ENCODE data around the gene TNFSF4. TPM values are rescaled to one million over a fixed set of nuclear protein-coding genes. Genes with fewer than 3 reads are reported as not detected.

The TNFSF4 gene
- polyA plus RNA-seq, 1 donor (not counting 4 experiments of a cell fraction or from before 2014, with no cell fraction given), result 1.2 TPM

DNA sequence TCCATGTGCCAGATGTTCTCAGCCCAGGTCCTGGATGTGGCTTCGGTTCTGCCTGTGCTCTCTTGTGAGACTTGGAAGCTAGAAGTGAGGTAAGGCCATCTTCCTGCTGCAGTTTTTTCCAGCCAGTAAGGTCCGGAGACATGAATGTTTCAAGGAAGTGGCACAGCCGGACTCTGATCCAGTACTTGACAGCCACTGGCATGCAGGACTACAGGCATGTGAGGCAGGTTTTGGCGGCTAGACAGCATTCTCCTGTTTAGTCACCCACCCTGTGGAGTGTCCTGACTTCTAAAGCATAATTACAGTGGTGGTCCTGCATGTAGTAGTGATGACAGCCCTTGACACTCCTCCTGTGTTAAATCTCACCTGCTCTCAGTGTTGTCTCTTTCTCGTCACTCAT lies 72.3 kb downstream of the TNFSF4 start:
- H3K4me1 ChIP-seq (ENCODE audit: control insufficient read depth, extremely low read depth, insufficient read depth, low read length), result peaks cover 9% of the 10 kb centered on the region
- H3K9ac ChIP-seq (ENCODE audit: control insufficient read depth, extremely low read depth, insufficient read depth, low read length), result no peak overlapping the region
- no peaks in the 10 kb centered on the region for H4K20me1 ChIP-seq (ENCODE audit: control insufficient read depth, extremely low read depth, insufficient read depth, low read length)
- dilution Hi-C loops (cut with MboI; ENCODE audit: extremely low pct_ligation_motif_present, low sequenced_read_pairs), result no loop called here
- no peak for FAIRE-seq
- TF ChIP-seq EZH2 (IDR thresholded peaks at IDR 0.05; ENCODE audit: low read length), result no peak
- TF ChIP-seq, protein P1, sequence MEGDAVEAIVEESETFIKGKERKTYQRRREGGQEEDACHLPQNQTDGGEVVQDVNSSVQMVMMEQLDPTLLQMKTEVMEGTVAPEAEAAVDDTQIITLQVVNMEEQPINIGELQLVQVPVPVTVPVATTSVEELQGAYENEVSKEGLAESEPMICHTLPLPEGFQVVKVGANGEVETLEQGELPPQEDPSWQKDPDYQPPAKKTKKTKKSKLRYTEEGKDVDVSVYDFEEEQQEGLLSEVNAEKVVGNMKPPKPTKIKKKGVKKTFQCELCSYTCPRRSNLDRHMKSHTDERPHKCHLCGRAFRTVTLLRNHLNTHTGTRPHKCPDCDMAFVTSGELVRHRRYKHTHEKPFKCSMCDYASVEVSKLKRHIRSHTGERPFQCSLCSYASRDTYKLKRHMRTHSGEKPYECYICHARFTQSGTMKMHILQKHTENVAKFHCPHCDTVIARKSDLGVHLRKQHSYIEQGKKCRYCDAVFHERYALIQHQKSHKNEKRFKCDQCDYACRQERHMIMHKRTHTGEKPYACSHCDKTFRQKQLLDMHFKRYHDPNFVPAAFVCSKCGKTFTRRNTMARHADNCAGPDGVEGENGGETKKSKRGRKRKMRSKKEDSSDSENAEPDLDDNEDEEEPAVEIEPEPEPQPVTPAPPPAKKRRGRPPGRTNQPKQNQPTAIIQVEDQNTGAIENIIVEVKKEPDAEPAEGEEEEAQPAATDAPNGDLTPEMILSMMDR (optimal IDR thresholded peaks at IDR 0.05 in 1 of 3, IDR thresholded peaks at IDR 0.05 in 1 of 3, conservative IDR thresholded peaks at IDR 0.05 in 1 of 3; ENCODE audit: extremely low read depth in 1 of 3, insufficient read depth in 2 of 3, low read length in 3 of 3), result no peak
- H3K27me3 ChIP-seq (ENCODE audit: control insufficient read depth, extremely low read depth, insufficient read depth, low read length), result no peaks in the 10 kb centered on the region
- no peak overlapping the region for H2AFZ ChIP-seq (ENCODE audit: control insufficient read depth, low read length)
- no peak overlapping the region for H3K4me3 ChIP-seq (ENCODE audit: control insufficient read depth in 2 of 3, extremely low read depth in 1 of 3, insufficient read depth in 2 of 3, low read depth in 1 of 3, low read length in 3 of 3)
- H3K27ac ChIP-seq (ENCODE audit: control insufficient read depth, insufficient read depth, low read length), result no peak overlapping the region
- no peaks in the 10 kb centered on the region for H3K9me1 ChIP-seq (ENCODE audit: control insufficient read depth, extremely low read depth, insufficient read depth, low read length)
- DNase-seq (ENCODE audit: low read depth, low spot score), result no peak
- no peaks in the 10 kb centered on the region for H3K36me3 ChIP-seq (ENCODE audit: control insufficient read depth in 2 of 2, extremely low read depth in 1 of 2, insufficient read depth in 2 of 2, low read length in 2 of 2)
- H3K4me2 ChIP-seq (ENCODE audit: control insufficient read depth, extremely low read depth, insufficient read depth, low read depth, low read length), result no peak overlapping the region
- H3K9me3 ChIP-seq (ENCODE audit: control insufficient read depth, low read depth, low read length), result no peaks in the 10 kb centered on the region
- no peaks in the 10 kb centered on the region for H3K79me2 ChIP-seq (ENCODE audit: control insufficient read depth, insufficient read depth, low read length)

DNA sequence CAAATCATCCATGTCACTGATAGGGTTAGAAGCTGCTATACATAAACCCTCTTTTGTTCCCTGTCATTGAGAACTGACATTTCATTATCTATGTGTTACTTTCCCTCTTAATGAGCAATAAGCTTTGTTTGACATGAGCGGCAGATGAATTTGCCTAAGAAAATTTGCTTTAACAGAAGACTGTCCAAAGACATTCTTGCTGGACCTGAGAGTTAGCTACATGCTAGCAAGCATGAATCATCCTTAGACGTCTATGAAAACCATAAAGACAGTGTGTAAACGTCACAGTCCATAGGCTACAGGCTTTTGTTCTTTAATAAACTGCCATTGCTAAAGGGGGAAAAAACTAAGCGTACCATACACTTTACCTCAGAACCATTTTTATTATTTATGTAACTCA lies 73.1 kb downstream of the TNFSF4 start:
- H3K9ac ChIP-seq (ENCODE audit: control insufficient read depth, extremely low read depth, insufficient read depth, low read length), result no peak overlapping the region
- no peaks in the 10 kb centered on the region for H3K9me1 ChIP-seq (ENCODE audit: control insufficient read depth, extremely low read depth, insufficient read depth, low read length)
- FAIRE-seq, result no peak
- H4K20me1 ChIP-seq (ENCODE audit: control insufficient read depth, extremely low read depth, insufficient read depth, low read length), result no peaks in the 10 kb centered on the region
- H3K4me1 ChIP-seq (ENCODE audit: control insufficient read depth, extremely low read depth, insufficient read depth, low read length), result peaks cover 9% of the 10 kb centered on the region
- DNase-seq (ENCODE audit: low read depth, low spot score), result no peak
- TF ChIP-seq, protein P1 (optimal IDR thresholded peaks at IDR 0.05 in 1 of 3, IDR thresholded peaks at IDR 0.05 in 1 of 3, conservative IDR thresholded peaks at IDR 0.05 in 1 of 3; ENCODE audit: extremely low read depth in 1 of 3, insufficient read depth in 2 of 3, low read length in 3 of 3), result no peak
- TF ChIP-seq EZH2 (IDR thresholded peaks at IDR 0.05; ENCODE audit: low read length), result no peak
- no peak overlapping the region for H3K4me3 ChIP-seq (ENCODE audit: control insufficient read depth in 2 of 3, extremely low read depth in 1 of 3, insufficient read depth in 2 of 3, low read depth in 1 of 3, low read length in 3 of 3)
- H3K4me2 ChIP-seq (ENCODE audit: control insufficient read depth, extremely low read depth, insufficient read depth, low read depth, low read length), result no peak overlapping the region
- dilution Hi-C loops (cut with MboI; ENCODE audit: extremely low pct_ligation_motif_present, low sequenced_read_pairs), result no loop called here
- H2AFZ ChIP-seq (ENCODE audit: control insufficient read depth, low read length), result no peak overlapping the region
- H3K9me3 ChIP-seq (ENCODE audit: control insufficient read depth, low read depth, low read length), result no peaks in the 10 kb centered on the region
- H3K27ac ChIP-seq (ENCODE audit: control insufficient read depth, insufficient read depth, low read length), result no peak overlapping the region
- H3K79me2 ChIP-seq (ENCODE audit: control insufficient read depth, insufficient read depth, low read length), result no peaks in the 10 kb centered on the region
- no peaks in the 10 kb centered on the region for H3K27me3 ChIP-seq (ENCODE audit: control insufficient read depth, extremely low read depth, insufficient read depth, low read length)
- H3K36me3 ChIP-seq (ENCODE audit: control insufficient read depth in 2 of 2, extremely low read depth in 1 of 2, insufficient read depth in 2 of 2, low read length in 2 of 2), result no peaks in the 10 kb centered on the region

Other genes with a start within 250 kb of the TNFSF4 start
- gene TNFSF18, start 156.4 kb downstream of the TNFSF4 start, polyA plus RNA-seq, result 0.21 to 0.69 TPM (median 0.48 TPM) in 3 replicates

All from keratinocyte (primary cell).